HepG2 (cell line): Measurements from ENCODE around the gene TCF12. TPM values are rescaled to one million over a fixed set of nuclear protein-coding genes. Genes with fewer than 3 reads are reported as not detected.

Experiments
- DMAP1 ChIP-seq: IDR thresholded peaks from 2 replicates; pipeline ENCODE4 v1.6.1; 2016
- DNMT1 ChIP-seq: sonication (generic); formaldehyde crosslinking; IDR thresholded peaks from 2 replicates; pipeline ENCODE4 v1.5.1; 2020; ENCODE audit warnings: mild to moderate bottlenecking, missing genetic modification reagents
- DPF2 ChIP-seq: sonication (generic); formaldehyde crosslinking; IDR thresholded peaks from 2 replicates; pipeline ENCODE4 v1.4.0; 2020; ENCODE audit warnings: mild to moderate bottlenecking, low read depth, missing genetic modification reagents, borderline replicate concordance
- ETS1 ChIP-seq: sonication (generic); formaldehyde crosslinking; IDR thresholded peaks from 2 replicates; pipeline ENCODE4 v1.4.0; 2020; ENCODE audit warnings: missing genetic modification reagents
- FOSL2 ChIP-seq: sonication (generic); formaldehyde crosslinking; IDR thresholded peaks from 2 replicates; pipeline ENCODE4 v1.4.0; 2020; ENCODE audit warnings: missing genetic modification reagents
- FOXM1 ChIP-seq: sonication (generic); formaldehyde crosslinking; IDR thresholded peaks from 2 replicates; pipeline ENCODE4 v1.5.0; 2020; ENCODE audit warnings: missing genetic modification reagents
- HNF4G ChIP-seq, 2 experiments: sonication (generic) in 1 of 2; formaldehyde crosslinking in 1 of 2; IDR thresholded peaks; 2 replicates each; pipeline versions ENCODE4 v1.4.0 to v1.6.1; 2011 to 2020; ENCODE audit warnings: borderline replicate concordance in 2 of 2, low read depth in 2 of 2, mild to moderate bottlenecking in 2 of 2, low read length in 1 of 2, missing genetic modification reagents in 1 of 2, moderate library complexity in 1 of 2
- HNRNPUL1 ChIP-seq: fragments of 200-400 bp; formaldehyde crosslinking; IDR thresholded peaks from 2 replicates; pipeline ENCODE4 v1.6.1; 2017; ENCODE audit warnings: low read depth, mild to moderate bottlenecking, low read length, moderate library complexity
- LCORL ChIP-seq, 2 experiments: fragments of 450-650 bp in 1 of 2; sonication (generic) in 1 of 2; formaldehyde crosslinking in 1 of 2; IDR thresholded peaks; 2 replicates each; pipeline versions ENCODE4 v1.5.0 to v1.6.1; 2017 to 2020; ENCODE audit warnings: antibody characterized with exemption in 1 of 2, missing genetic modification reagents in 1 of 2
- MAFG ChIP-seq: sonication (generic); formaldehyde crosslinking; IDR thresholded peaks from 2 replicates; pipeline ENCODE4 v1.5.1; 2020; ENCODE audit warnings: mild to moderate bottlenecking, missing genetic modification reagents
- NFIC ChIP-seq: IDR thresholded peaks from 2 replicates; pipeline ENCODE4 v1.6.1; 2012; ENCODE audit warnings: mild to moderate bottlenecking, low read length, inconsistent platforms
- RBAK ChIP-seq: sonication (generic); formaldehyde crosslinking; IDR thresholded peaks from 2 replicates; pipeline ENCODE4 v1.5.1; 2020; ENCODE audit warnings: mild to moderate bottlenecking, missing genetic modification reagents
- REXO4 ChIP-seq: sonication (generic); formaldehyde crosslinking; IDR thresholded peaks from 2 replicates; pipeline ENCODE4 v1.8.0; 2022; ENCODE audit warnings: missing genetic modification reagents, mild to moderate bottlenecking, borderline replicate concordance
- STAT6 ChIP-seq: sonication (generic); formaldehyde crosslinking; IDR thresholded peaks from 2 replicates; pipeline ENCODE4 v1.4.0; 2020; ENCODE audit warnings: missing genetic modification reagents, mild to moderate bottlenecking, borderline replicate concordance
- ZNF124 ChIP-seq: sonication (generic); formaldehyde crosslinking; IDR thresholded peaks from 2 replicates; pipeline ENCODE4 v1.4.0; 2020; ENCODE audit warnings: missing genetic modification reagents
- ZNF3 ChIP-seq: IDR thresholded peaks from 2 replicates; pipeline ENCODE4 v1.7.0; 2017; ENCODE audit warnings: inconsistent platforms
- ZNF382 ChIP-seq: sonication (generic); formaldehyde crosslinking; IDR thresholded peaks from 2 replicates; pipeline ENCODE4 v1.5.0; 2020; ENCODE audit warnings: missing genetic modification reagents, mild to moderate bottlenecking, borderline replicate concordance
- ZNF430 ChIP-seq: sonication (generic); formaldehyde crosslinking; IDR thresholded peaks from 2 replicates; pipeline ENCODE4 v1.9.0; 2021; ENCODE audit warnings: mild to moderate bottlenecking, missing genetic modification reagents
- ZNF777 ChIP-seq: sonication (generic); formaldehyde crosslinking; IDR thresholded peaks from 2 replicates; pipeline ENCODE4 v1.4.0; 2020; ENCODE audit warnings: missing genetic modification reagents
- ZNF781 ChIP-seq: sonication (generic); formaldehyde crosslinking; IDR thresholded peaks from 2 replicates; pipeline ENCODE4 v1.5.1; 2020; ENCODE audit warnings: borderline replicate concordance, mild to moderate bottlenecking, missing genetic modification reagents; ENCODE audit errors: not compliant biosample characterization
- ZNF800 ChIP-seq: sonication (generic); formaldehyde crosslinking; IDR thresholded peaks from 2 replicates; pipeline ENCODE4 v1.4.0; 2020; ENCODE audit warnings: missing genetic modification reagents
- polyA plus RNA-seq, 8 experiments: library from polyadenylated mRNA; depleted of rRNA in 3 of 8; stranded (reverse) in 7 of 8; unstranded in 1 of 8; fragments of >200 nt; fragmentation: Illumina TruSeq in 4 of 8; extraction: Trizol in 4 of 8; gene quantifications; 2 replicates each; pipeline versions ENCODE4 v1.2.1 to v1.2.3, GENCODE V29; 2011 to 2016; ENCODE audit warnings: low read depth in 4 of 8, missing spikeins in 1 of 8, mixed read lengths in 1 of 8; ENCODE audit not compliant: insufficient read depth in 1 of 8
- total RNA-seq, 5 experiments: library from RNA; depleted of rRNA; stranded (reverse); fragments of >200 nt; fragmentation: Illumina TruSeq; extraction: Trizol; gene quantifications; 2 replicates each; pipeline ENCODE4 v1.2.3, GENCODE V29; 2016; ENCODE audit warnings: low read depth in 1 of 5
- TF ChIP-seq, protein P1 (sequence below): sonication (generic); formaldehyde crosslinking; IDR thresholded peaks from 2 replicates; pipeline ENCODE4 v1.8.0; 2023; ENCODE audit warnings: mild to moderate bottlenecking, missing genetic modification reagents

TCF12 gene
- total and polyA plus RNA-seq, 2 of the 13 experiments (the other 11 are each of a cell fraction or from before 2014, with no cell fraction given): 48.6 to 51.1 TPM

- no peak for TF ChIP-seq ZNF800 (CRISPR knock-in tag)
- no peak for TF ChIP-seq ZNF382 (CRISPR knock-in tag)
- no peak for TF ChIP-seq RBAK (CRISPR knock-in tag)
- TF ChIP-seq STAT6 (CRISPR knock-in tag): no peak
- no peak for TF ChIP-seq DPF2 (CRISPR knock-in tag)
- TF ChIP-seq HNF4G (IDR thresholded peaks at IDR 0.05; ENCODE audit: borderline replicate concordance, low read depth, low read length): 0 out of 2 replicates have a peak, but pooled peaks have one; percentile 36
- no peak for TF ChIP-seq HNF4G (CRISPR knock-in tag; IDR thresholded peaks at IDR 0.05; ENCODE audit: borderline replicate concordance, low read depth)
- no peak for TF ChIP-seq LCORL (IDR thresholded peaks at IDR 0.05)
- no peak for TF ChIP-seq LCORL (CRISPR knock-in tag; IDR thresholded peaks at IDR 0.05)
- no peak for TF ChIP-seq HNRNPUL1
- no peak for TF ChIP-seq FOXM1 (CRISPR knock-in tag)
- no peak for TF ChIP-seq DMAP1 (CRISPR knock-in tag)
- TF ChIP-seq ZNF777 (CRISPR knock-in tag): no peak
- TF ChIP-seq NFIC: no peak
- no peak for TF ChIP-seq ZNF3 (CRISPR knock-in tag)
- TF ChIP-seq, protein P1, sequence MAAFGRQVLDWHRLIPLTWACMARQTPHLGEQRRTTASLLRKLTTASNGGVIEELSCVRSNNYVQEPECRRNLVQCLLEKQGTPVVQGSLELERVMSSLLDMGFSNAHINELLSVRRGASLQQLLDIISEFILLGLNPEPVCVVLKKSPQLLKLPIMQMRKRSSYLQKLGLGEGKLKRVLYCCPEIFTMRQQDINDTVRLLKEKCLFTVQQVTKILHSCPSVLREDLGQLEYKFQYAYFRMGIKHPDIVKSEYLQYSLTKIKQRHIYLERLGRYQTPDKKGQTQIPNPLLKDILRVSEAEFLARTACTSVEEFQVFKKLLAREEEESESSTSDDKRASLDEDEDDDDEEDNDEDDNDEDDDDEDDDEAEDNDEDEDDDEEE (CRISPR knock-in tag): no peak
- no peak for TF ChIP-seq REXO4 (CRISPR knock-in tag)
- no peak for TF ChIP-seq ZNF124 (CRISPR knock-in tag)
- TF ChIP-seq ETS1 (CRISPR knock-in tag): no peak
- 0 out of 2 replicates have a peak, but pooled peaks have one; percentile 24 for TF ChIP-seq FOSL2 (CRISPR knock-in tag)
- peak; percentile 61; the same call in 1 of the 2 replicates for TF ChIP-seq ZNF430
- TF ChIP-seq MAFG: no peak
- TF ChIP-seq ZNF781 (CRISPR knock-in tag): no peak
- TF ChIP-seq DNMT1: no peak
Observed at GRCh38 chr15:57312318-57313133, 394.1 kb downstream of the TCF12 start (continued).
